ENCODE measurements around the gene PPP2R5D.

PPP2R5D gene

GRCh38 chr6:43054206-43054943 lies 70.0 kb downstream of the PPP2R5D start:
- DNase-seq (ENCODE audit: low read depth), result no peak
- no peak for TF ChIP-seq CTCF (IDR thresholded peaks at IDR 0.05; ENCODE audit: low read length, missing control alignments)
- H3K4me3 ChIP-seq (replicated peaks; ENCODE audit: low read depth, low read length), result peak overlapping the region; percentile 82

- no peak for TF ChIP-seq CTCF (IDR thresholded peaks at IDR 0.05; ENCODE audit: low read length, missing control alignments)
- DNase-seq (ENCODE audit: low read depth), result no peak
- H3K4me3 ChIP-seq (replicated peaks; ENCODE audit: low read depth, low read length), result no peak overlapping the region
Observed at GRCh38 chr6:43055966-43056365, 71.6 kb downstream of the PPP2R5D start.

DNA sequence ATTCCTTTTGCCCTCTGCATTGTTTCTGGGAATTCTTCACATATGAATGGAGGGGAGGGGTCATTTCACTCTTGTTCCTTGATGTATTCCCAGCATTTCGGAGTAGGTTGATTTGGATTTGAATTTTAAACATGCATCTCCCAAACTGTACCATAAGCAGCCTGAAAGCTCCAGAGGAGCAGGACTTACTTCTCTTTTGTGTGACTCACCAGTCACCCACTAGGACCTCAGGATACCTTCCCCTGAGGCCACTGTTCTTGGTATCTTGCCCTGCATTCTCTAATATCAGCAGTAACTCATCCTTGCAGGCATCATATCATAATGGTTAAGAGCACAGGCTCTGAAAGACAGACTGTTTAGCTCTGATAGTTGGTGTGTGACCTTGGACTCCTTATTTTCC lies 74.2 kb downstream of the PPP2R5D start:
- no peak for TF ChIP-seq CTCF (IDR thresholded peaks at IDR 0.05; ENCODE audit: low read length, missing control alignments)
- peak overlapping the region; percentile 99 for H3K4me3 ChIP-seq (replicated peaks; ENCODE audit: low read depth, low read length)
- no peak for DNase-seq (ENCODE audit: low read depth)

DNA sequence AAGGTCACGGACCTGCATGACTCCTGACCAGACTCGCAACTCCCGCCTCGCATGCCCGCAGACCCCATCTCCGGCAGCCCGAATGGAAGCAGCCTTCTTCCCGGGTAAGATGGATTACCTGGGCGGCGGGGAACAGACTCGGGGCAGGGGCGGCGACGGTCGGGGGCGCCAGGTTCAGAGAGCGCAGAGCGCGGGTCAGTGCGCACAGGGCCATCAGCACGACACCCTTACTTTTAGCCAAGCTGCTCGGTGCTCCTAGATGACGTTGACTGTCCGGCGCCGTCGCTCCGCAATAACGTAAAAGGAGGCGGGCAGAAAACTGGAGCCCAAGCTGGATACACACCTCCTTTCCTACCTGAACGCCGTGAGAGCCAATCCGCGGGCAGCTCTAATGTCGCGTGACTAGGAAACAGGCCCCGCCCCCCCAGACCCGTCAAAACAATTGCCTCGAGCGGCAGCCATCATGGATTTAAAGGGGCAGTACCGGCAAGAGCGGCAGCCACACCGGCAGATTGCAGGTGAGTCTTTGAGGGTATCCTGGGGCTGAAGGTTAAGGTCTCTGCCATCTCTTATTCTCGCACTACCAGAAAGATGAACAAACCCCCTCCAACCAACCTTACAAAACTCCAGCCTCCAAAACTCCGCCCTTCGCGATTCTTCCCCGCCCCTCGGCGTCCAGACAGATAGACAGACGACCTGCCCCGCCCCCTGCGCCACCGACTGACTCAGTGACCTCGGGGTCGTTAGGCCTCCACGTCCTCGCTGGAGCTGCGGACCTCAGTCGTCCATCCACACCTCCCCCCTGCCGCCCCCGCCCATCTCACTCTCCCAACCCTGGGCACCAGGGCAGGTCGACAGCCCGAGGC lies 75.0 kb downstream of the PPP2R5D start, which contains the start of the genes KLC4 and MRPL2:
TSS of gene KLC4 (plus strand) at position 464 of the 866 bp plus-strand sequence. CDS start 1,705 bp downstream, outside the sequence.
TSS of gene MRPL2 (minus strand) at position 267 of the 866 bp plus-strand sequence. CDS start at position 214, 53 bp downstream.
- no peak for TF ChIP-seq CTCF (IDR thresholded peaks at IDR 0.05; ENCODE audit: low read length, missing control alignments)
- H3K4me3 ChIP-seq (replicated peaks; ENCODE audit: low read depth, low read length), result peak within 1 kb of the TSS; percentile 99
- peak; percentile 99 for DNase-seq (ENCODE audit: low read depth)

DNA sequence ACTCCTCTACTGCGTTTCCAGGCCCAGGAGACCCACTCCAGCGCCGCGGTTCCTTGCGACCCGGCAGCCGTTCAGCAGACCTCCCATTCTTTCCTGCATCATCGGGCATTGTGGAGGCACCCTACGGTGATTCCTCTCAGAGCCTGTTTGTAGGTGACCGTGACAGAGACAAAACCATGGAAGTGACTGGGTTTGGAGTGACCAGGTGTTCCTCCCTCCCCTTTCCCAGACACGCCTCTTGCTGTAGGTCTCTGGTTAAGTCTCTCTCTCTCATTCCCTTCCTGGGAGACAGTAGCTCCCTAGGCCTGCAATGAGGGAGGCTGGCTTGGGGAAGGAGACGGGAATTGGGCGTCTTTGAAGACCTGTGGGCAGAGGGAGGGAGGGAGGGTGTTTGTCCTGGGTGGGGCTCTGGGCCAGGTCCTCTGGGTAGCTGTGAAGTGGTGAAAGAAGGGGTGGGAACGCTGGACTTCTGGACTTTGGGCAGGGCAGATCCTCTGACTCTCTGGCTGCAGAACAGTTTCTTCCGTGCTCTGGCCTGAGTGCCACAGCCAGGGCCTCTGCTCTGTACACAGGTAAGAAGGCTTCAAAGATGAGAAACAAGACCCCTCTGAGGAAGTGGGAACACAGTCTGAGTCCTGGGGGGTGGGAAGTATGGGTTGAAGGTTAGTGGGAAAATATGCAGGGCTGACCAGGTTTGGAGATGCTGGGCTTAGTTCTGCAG lies 75.8 kb downstream of the PPP2R5D start:
- no peak for DNase-seq (ENCODE audit: low read depth)
- no peak for TF ChIP-seq CTCF (IDR thresholded peaks at IDR 0.05; ENCODE audit: low read length, missing control alignments)
- peak overlapping the region; percentile 99 for H3K4me3 ChIP-seq (replicated peaks; ENCODE audit: low read depth, low read length)

GRCh38 chr6:43060755-43061633 lies 76.6 kb downstream of the PPP2R5D start:
- peak overlapping the region; percentile 99 for H3K4me3 ChIP-seq (replicated peaks; ENCODE audit: low read depth, low read length)
- TF ChIP-seq CTCF (IDR thresholded peaks at IDR 0.05; ENCODE audit: low read length, missing control alignments), result no peak
- no peak for DNase-seq (ENCODE audit: low read depth)
